Brain microvascular endothelial cell (primary cell): ENCODE data around the gene FOCAD.

ENCODE experiments used
- DNase-seq: peaks from one replicate; pipeline ENCODE4 v3.0.0-alpha.2; 2020
- H3K27ac ChIP-seq: fragments of 250-450 bp; sonication (Bioruptor Pico); 2 replicates; pipeline ENCODE4 v1.5.1; 2020; ENCODE audit warnings: mild to moderate bottlenecking, moderate library complexity
- H3K27me3 ChIP-seq: fragments of 250-450 bp; sonication (Bioruptor Pico); replicated peaks from 2 replicates; pipeline ENCODE4 v1.5.1; 2020; ENCODE audit warnings: mild to moderate bottlenecking
- H3K36me3 ChIP-seq: fragments of 250-450 bp; sonication (Bioruptor Pico); replicated peaks from 2 replicates; pipeline ENCODE4 v1.5.1; 2020; ENCODE audit warnings: mild to moderate bottlenecking
- H3K4me3 ChIP-seq: 2 replicates; pipeline ENCODE4 v1.5.1; 2011; ENCODE audit warnings: low read depth, mild to moderate bottlenecking, control low read depth, low read length, moderate library complexity
- in situ Hi-C: cut with HindIII; loops from 2 replicates; pipeline ENCODE4 v1.10.0; 2017; ENCODE audit warnings: low sequenced_read_pairs, low pct_ligation_motif_present
- TF ChIP-seq, protein P1 (sequence below): IDR thresholded peaks from 2 replicates; pipeline ENCODE4 v1.5.1; 2011; ENCODE audit warnings: low read depth, mild to moderate bottlenecking, moderate library complexity, low read length, control low read depth, inconsistent platforms; ENCODE audit errors: missing control alignments

Gene FOCAD

DNA sequence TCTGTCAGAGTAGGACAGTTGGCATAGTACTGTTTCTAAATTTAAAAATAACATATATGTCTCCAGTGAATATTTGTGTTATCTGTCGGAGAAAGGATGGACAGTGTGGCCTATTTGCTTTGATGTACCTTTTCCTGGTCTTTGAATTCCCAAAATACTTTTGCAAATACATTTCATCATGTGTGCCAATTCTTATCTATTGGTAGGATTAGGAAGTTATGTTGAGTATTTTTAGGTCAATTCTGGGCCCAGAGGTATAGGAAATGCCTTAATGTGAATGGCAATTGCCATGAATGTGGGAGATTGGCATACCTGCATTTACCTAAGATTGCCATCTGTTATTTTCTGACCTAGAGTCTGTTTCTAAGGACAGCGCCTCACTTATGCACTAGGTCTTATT lies 5.8 kb downstream of the FOCAD start:
- no peaks in the 10 kb centered on the region for H3K36me3 ChIP-seq
- no peak overlapping the region for H3K4me3 ChIP-seq
- H3K27me3 ChIP-seq = no peaks in the 10 kb centered on the region
- no peak overlapping the region for H3K27ac ChIP-seq
- TF ChIP-seq, protein P1, sequence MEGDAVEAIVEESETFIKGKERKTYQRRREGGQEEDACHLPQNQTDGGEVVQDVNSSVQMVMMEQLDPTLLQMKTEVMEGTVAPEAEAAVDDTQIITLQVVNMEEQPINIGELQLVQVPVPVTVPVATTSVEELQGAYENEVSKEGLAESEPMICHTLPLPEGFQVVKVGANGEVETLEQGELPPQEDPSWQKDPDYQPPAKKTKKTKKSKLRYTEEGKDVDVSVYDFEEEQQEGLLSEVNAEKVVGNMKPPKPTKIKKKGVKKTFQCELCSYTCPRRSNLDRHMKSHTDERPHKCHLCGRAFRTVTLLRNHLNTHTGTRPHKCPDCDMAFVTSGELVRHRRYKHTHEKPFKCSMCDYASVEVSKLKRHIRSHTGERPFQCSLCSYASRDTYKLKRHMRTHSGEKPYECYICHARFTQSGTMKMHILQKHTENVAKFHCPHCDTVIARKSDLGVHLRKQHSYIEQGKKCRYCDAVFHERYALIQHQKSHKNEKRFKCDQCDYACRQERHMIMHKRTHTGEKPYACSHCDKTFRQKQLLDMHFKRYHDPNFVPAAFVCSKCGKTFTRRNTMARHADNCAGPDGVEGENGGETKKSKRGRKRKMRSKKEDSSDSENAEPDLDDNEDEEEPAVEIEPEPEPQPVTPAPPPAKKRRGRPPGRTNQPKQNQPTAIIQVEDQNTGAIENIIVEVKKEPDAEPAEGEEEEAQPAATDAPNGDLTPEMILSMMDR = no peak
- in situ Hi-C loops = no loop called here
- no peak for DNase-seq

DNA sequence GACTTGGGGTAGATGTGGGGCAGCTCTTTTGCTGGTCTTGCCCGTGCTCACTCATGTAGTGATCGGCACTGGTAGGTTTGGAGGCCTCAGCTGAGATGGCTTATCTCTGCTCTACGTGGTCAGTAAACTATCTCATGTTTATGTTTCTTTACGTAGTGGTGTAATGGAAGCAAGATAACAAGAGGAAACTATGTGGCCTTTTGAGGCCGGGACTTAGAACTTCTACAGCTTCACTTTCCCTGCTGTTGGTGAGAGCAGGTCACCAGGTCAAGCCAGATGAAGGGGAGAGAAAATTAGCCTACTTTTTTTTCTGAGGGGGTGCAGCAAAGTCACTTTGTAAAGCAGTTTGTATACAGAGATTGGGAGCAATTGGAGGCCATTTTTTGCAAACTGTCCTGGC lies 8.5 kb downstream of the FOCAD start:
- TF ChIP-seq, protein P1 = no peak
- no peak overlapping the region for H3K27ac ChIP-seq
- in situ Hi-C loops = no loop called here
- no peaks in the 10 kb centered on the region for H3K27me3 ChIP-seq
- no peak overlapping the region for H3K4me3 ChIP-seq
- peak; percentile 61 for DNase-seq
- no peaks in the 10 kb centered on the region for H3K36me3 ChIP-seq

DNA sequence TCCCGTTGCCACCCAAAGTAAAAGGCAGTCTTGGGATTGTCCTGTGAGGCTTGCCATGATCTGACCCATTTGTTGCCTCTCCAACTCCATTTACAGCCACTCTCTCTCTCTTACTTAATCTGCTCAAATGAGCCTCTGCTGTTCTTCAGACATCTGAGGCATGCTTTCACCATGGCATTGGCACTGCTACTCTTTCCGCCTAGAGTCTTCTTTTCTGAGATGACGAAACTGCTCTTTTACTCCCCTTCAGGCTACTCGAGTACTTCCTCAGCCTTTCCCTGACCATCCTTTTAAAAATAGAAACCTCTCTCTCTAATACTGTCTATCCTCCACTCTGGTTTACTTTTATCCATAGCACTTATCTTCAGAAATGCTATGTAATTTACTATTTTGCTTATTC lies 9.0 kb downstream of the FOCAD start:
- in situ Hi-C loops = no loop called here
- TF ChIP-seq, protein P1 = no peak
- no peak for DNase-seq

DNA sequence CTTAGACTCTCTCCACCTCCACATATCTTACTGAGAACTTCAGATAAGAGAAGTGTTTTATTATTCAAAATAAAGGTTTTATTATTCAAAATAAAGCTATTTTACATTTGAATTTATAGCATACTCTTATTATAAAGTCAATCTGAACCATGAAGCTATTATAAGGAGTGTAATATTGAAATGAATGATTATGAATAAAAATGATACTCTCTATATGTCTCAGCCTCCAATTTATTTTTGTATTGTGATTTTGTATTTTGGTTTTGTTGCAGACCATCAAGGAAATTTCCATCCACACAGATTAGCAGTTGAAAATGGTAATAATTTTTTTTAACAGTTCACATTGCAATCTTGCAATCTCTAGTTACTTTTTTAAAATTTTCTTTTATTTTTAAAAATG lies 10.2 kb downstream of the FOCAD start:
- in situ Hi-C loops = no loop called here
- no peaks in the 10 kb centered on the region for H3K36me3 ChIP-seq
- TF ChIP-seq, protein P1 = no peak
- no peak for DNase-seq
- H3K27me3 ChIP-seq = no peaks in the 10 kb centered on the region
- no peak overlapping the region for H3K4me3 ChIP-seq
- no peak overlapping the region for H3K27ac ChIP-seq

More for the DNA sequence above, 9.0 kb downstream of the FOCAD start:
- no peak overlapping the region for H3K4me3 ChIP-seq
- no peaks in the 10 kb centered on the region for H3K36me3 ChIP-seq
- no peaks in the 10 kb centered on the region for H3K27me3 ChIP-seq
- no peak overlapping the region for H3K27ac ChIP-seq

DNA sequence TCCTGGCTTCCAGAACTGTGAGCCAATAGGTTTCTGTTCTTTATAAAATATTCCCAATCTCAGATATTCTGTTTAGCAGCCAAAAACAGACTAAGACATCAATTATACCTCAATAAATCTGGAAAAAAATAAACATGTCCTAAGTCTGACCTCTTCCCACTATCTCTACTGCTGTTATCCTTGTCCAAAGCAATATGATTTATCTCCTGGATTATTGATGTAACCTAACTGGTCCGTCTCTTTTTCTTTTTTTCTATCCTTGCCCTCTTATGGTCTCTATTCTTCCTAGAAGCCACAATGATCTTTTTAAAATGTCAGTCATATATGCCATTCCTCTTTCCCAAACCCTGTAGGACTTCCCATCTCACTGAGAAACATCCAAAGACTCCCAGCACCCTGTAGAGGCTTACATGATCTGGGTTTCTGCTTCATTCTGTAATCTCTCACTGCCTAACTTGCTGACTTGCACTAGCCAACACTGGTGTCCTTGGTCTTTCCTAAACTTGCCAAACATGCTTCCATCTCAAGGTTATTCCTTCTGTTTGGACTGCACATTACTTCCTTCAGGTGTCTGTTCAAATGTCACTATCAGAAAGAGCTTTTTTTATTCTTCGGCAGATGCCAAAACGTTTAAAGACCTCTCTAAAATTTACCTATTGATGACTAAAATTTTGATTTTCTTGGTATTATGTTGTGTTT lies 13.1 kb downstream of the FOCAD start:
- Histone ChIP-seq H3K36me3 (no peaks in the 10 kb centered on the region), H3K4me3 (no peak overlapping the region), H3K27ac (no peak overlapping the region), H3K27me3 (no peaks in the 10 kb centered on the region)
- DNase-seq = no peak
- in situ Hi-C loops = no loop called here
- TF ChIP-seq, protein P1 = no peak

DNA sequence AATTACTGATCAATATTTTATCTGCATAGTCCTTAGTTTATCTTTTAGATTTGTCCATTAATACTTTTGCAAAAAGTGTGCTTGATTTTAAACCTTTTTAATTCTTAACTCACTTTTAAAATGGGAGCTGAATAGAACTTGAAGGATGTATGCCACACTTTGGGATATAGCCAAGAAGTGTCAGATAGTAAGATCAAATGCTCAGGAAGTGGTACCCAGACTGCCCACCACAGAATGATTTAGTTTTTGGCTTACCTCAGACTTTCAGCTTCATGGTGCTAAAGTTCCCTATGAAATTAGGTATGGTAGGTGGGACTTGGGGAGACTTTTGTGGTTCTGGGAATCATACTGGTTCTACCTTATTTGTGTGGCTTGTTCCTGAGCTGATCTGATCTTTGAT lies 14.7 kb downstream of the FOCAD start:
- Histone ChIP-seq H3K27ac (no peak overlapping the region), H3K27me3 (no peaks in the 10 kb centered on the region), H3K4me3 (no peak overlapping the region), H3K36me3 (no peaks in the 10 kb centered on the region)
- in situ Hi-C loops = no loop called here
- TF ChIP-seq, protein P1 = no peak
- no peak for DNase-seq
